NT2/D1 (cell line): Measurements from ENCODE around the gene SDF4.

Experiments used
- DNase-seq: peaks from one replicate; pipeline ENCODE4 v3.0.0-alpha.2; 2011; ENCODE audit warnings: low read depth, low spot score
- H3K27me3 ChIP-seq: 2 replicates; pipeline ENCODE4 v1.6.0; 2011; ENCODE audit warnings: mild to moderate bottlenecking; ENCODE audit not compliant: insufficient read length, insufficient read depth
- H3K36me3 ChIP-seq: 2 replicates; pipeline ENCODE4 v1.6.1; 2011; ENCODE audit warnings: mild to moderate bottlenecking, low read length, mixed read lengths; ENCODE audit not compliant: insufficient read depth, insufficient read length
- H3K4me1 ChIP-seq: 2 replicates; pipeline ENCODE4 v1.5.1; 2011; ENCODE audit not compliant: insufficient read depth, insufficient read length
- H3K4me3 ChIP-seq: 2 replicates; pipeline ENCODE4 v1.5.1; 2011; ENCODE audit warnings: low read depth; ENCODE audit not compliant: insufficient read length
- H3K9ac ChIP-seq: 2 replicates; pipeline ENCODE4 v1.6.0; 2011; ENCODE audit warnings: low read depth; ENCODE audit not compliant: insufficient read length
- H3K9me3 ChIP-seq: 2 replicates; pipeline ENCODE4 v1.5.1; 2011; ENCODE audit warnings: mild to moderate bottlenecking, low read length; ENCODE audit not compliant: insufficient read depth
- SUZ12 ChIP-seq: IDR thresholded peaks from 2 replicates; pipeline ENCODE4 v1.6.1; 2011; ENCODE audit not compliant: insufficient read length, insufficient read depth; ENCODE audit errors: extremely low read depth
- YY1 ChIP-seq: IDR thresholded peaks from 2 replicates; pipeline ENCODE4 v1.6.1; 2011; ENCODE audit not compliant: insufficient read length, insufficient read depth
- ZNF274 ChIP-seq: IDR thresholded peaks from 2 replicates; pipeline ENCODE4 v1.6.1; 2011; ENCODE audit warnings: mild to moderate bottlenecking, low read depth, low read length

The SDF4 gene

GRCh38 chr1:1234180-1234808 lies 2.5 kb upstream of the SDF4 start:
- peaks cover 7% of the 10 kb centered on the region for H3K4me1 ChIP-seq
- TF ChIP-seq YY1 = no peak
- TF ChIP-seq SUZ12 = no peak
- TF ChIP-seq ZNF274 = no peak
- DNase-seq = no peak
- no peaks in the 10 kb centered on the region for H3K27me3 ChIP-seq
- no peak overlapping the region for H3K9ac ChIP-seq
- H3K36me3 ChIP-seq = peaks cover 41% of the 10 kb centered on the region
- peaks cover 8% of the 10 kb centered on the region; the same call in 1 of the 2 replicates for H3K9me3 ChIP-seq
- no peak overlapping the region for H3K4me3 ChIP-seq

DNA sequence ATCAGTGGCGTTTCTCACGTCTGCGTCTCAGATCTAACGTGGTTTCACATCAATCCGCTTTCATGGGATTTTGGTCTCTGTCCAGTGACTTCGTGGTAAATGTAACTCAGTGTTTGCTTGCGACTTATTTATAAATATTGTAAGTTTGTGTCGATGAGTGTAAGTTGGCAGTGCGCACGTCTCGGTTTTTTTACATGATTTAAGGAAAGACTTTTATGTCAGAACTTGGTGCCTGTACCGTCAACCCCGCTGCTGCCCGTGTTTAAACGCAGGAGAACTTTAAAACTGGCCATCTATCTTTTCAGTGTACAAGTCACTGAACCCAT lies 1.7 kb upstream of the SDF4 start:
- Histone ChIP-seq H3K9me3 (peaks cover 8% of the 10 kb centered on the region; the same call in 1 of the 2 replicates), H3K27me3 (no peaks in the 10 kb centered on the region), H3K4me3 (no peak overlapping the region), H3K9ac (peak overlapping the region; percentile 32), H3K36me3 (peaks cover 48% of the 10 kb centered on the region), H3K4me1 (peaks cover 7% of the 10 kb centered on the region)
- no peak for TF ChIP-seq YY1
- no peak for TF ChIP-seq SUZ12
- TF ChIP-seq ZNF274 = no peak
- no peak for DNase-seq

DNA sequence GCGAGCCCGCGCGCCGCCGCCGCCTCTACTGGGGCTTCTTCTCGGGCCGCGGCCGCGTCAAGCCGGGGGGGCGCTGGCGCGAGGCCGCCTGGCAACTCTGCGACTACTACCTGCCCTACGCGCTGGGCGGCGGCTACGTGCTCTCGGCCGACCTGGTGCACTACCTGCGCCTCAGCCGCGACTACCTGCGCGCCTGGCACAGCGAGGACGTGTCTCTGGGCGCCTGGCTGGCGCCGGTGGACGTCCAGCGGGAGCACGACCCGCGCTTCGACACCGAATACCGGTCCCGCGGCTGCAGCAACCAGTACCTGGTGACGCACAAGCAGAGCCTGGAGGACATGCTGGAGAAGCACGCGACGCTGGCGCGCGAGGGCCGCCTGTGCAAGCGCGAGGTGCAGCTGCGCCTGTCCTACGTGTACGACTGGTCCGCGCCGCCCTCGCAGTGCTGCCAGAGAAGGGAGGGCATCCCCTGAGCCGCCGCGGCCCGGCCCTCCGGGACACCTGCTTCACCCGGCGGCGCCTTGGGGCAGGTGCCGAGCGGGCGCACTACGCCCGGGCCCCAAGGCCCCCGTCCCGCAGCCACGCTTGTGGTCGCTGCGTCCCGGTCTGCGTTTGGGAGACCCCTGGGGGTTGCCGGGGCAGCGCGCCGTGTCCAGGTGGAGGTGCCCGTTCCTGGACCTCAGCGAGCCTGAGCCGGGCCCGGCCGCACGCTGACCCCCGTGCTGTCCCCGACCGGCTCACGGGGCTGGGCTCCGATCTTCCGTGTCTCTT lies 1.2 kb upstream of the SDF4 start:
- H3K4me1 ChIP-seq = peaks cover 4% of the 10 kb centered on the region
- peaks cover 53% of the 10 kb centered on the region for H3K36me3 ChIP-seq
- no peak for TF ChIP-seq YY1
- TF ChIP-seq SUZ12 = no peak
- no peak for TF ChIP-seq ZNF274
- no peaks in the 10 kb centered on the region for H3K27me3 ChIP-seq
- H3K9ac ChIP-seq = peak overlapping the region; percentile 70
- H3K9me3 ChIP-seq = peaks cover 8% of the 10 kb centered on the region; the same call in 1 of the 2 replicates
- H3K4me3 ChIP-seq = peak overlapping the region; percentile 55
- no peak for DNase-seq

GRCh38 chr1:1232208-1232795 lies 501 bp upstream of the SDF4 start, which contains the start of gene B3GALT6:
TSS of gene B3GALT6 (plus strand) at chr1:1232237. CDS start at chr1:1232279, 42 bp downstream.
- H3K4me3 ChIP-seq = peak within 1 kb of the TSS; percentile 94
- H3K9ac ChIP-seq = peak within 1 kb of the TSS; percentile 99
- H3K9me3 ChIP-seq = peaks cover 8% of the 10 kb centered on the region; the same call in 1 of the 2 replicates
- peaks cover 3% of the 10 kb centered on the region for H3K4me1 ChIP-seq
- no peak for DNase-seq
- H3K27me3 ChIP-seq = no peaks in the 10 kb centered on the region
- TF ChIP-seq YY1 (no peak), ZNF274 (no peak), SUZ12 (no peak)
- peaks cover 60% of the 10 kb centered on the region for H3K36me3 ChIP-seq

GRCh38 chr1:1230656-1231399 lies 973 bp downstream of the SDF4 start:
- H3K9me3 ChIP-seq = peaks cover 8% of the 10 kb centered on the region; the same call in 1 of the 2 replicates
- H3K9ac ChIP-seq = peak overlapping the region; percentile 99
- TF ChIP-seq YY1 (no peak), ZNF274 (no peak), SUZ12 (no peak)
- H3K27me3 ChIP-seq = no peaks in the 10 kb centered on the region
- peaks cover 73% of the 10 kb centered on the region for H3K36me3 ChIP-seq
- DNase-seq = no peak
- H3K4me1 ChIP-seq = peaks cover 3% of the 10 kb centered on the region
- H3K4me3 ChIP-seq = peak overlapping the region; percentile 94

GRCh38 chr1:1229770-1230169 lies 2.0 kb downstream of the SDF4 start:
- Histone ChIP-seq H3K4me1 (peaks cover 3% of the 10 kb centered on the region), H3K9me3 (peaks cover 8% of the 10 kb centered on the region; the same call in 1 of the 2 replicates), H3K9ac (no peak overlapping the region), H3K36me3 (peaks cover 73% of the 10 kb centered on the region), H3K27me3 (no peaks in the 10 kb centered on the region), H3K4me3 (no peak overlapping the region)
- TF ChIP-seq SUZ12 (no peak), YY1 (no peak), ZNF274 (no peak)
- DNase-seq = no peak
